ENCODE measurements around the gene DAO. TPM values are rescaled to one million over a fixed set of nuclear protein-coding genes. Genes with fewer than 3 reads are reported as not detected.

DAO gene
- total and polyA plus RNA-seq, 8 donors, result not detected

DNA sequence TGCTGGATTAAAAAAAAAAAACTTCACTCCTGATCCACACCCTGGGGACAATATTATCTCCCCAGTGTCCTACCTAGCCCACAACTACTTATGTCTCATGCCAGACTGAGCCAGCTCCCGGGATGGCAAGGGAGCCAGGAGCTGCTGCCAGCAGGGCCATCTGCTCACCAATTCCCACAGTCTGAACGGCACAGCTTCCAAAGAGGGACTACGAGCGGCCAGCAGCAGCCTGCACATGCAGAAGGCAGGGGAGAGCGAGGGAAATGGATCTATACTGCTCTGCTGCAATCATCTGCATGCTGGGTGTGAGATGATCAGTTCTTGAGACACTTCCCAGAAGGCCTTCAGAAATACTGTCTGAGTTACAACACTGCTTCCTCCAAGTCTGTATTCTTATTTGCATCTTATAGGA lies 33.6 kb upstream of the DAO start:
- H3K27ac ChIP-seq, result no peak overlapping the region
- TF ChIP-seq, protein P1, sequence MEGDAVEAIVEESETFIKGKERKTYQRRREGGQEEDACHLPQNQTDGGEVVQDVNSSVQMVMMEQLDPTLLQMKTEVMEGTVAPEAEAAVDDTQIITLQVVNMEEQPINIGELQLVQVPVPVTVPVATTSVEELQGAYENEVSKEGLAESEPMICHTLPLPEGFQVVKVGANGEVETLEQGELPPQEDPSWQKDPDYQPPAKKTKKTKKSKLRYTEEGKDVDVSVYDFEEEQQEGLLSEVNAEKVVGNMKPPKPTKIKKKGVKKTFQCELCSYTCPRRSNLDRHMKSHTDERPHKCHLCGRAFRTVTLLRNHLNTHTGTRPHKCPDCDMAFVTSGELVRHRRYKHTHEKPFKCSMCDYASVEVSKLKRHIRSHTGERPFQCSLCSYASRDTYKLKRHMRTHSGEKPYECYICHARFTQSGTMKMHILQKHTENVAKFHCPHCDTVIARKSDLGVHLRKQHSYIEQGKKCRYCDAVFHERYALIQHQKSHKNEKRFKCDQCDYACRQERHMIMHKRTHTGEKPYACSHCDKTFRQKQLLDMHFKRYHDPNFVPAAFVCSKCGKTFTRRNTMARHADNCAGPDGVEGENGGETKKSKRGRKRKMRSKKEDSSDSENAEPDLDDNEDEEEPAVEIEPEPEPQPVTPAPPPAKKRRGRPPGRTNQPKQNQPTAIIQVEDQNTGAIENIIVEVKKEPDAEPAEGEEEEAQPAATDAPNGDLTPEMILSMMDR (IDR thresholded peaks at IDR 0.05), result no peak
- no peaks in the 10 kb centered on the region for H3K27me3 ChIP-seq
- DNase-seq (no peak), ATAC-seq (peak in 3 of 4 donors; percentile 58 to 76 (median 72)), FAIRE-seq (no peak)
- H3K36me3 ChIP-seq, result no peaks in the 10 kb centered on the region
- no peaks in the 10 kb centered on the region for H3K9me3 ChIP-seq
- H3K4me1 ChIP-seq, result peaks cover 0 to 3% (median 0%) of the 10 kb centered on the region in 3 donors
- 39 to 41% methylated on average over 5 of the region's 5 CpGs for WGBS, 2 donors
- no peak overlapping the region for H3K4me3 ChIP-seq
- intact Hi-C loops (cut with DNase I), result no loop called here

DNA sequence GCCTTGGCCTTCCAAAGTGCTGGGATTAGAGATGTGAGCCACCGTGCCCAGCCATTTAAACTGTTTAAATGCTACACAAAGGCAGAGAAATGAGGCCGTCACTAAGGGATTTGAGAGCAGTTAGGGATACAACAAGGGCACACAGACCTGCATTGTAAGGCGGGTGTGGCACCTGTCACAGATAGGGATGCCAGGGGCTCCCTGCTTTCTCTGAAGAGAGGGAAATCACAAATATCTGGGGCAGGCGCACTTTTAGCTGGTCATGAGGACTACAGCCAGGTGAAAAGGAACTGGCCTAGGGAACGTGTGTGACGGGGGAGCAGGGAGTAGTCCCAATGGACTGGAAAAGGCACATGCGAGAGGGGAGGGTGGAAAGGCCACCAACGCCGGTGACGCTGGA lies 32.2 kb upstream of the DAO start:
- H3K4me1 ChIP-seq, result peaks cover 0 to 6% (median 2%) of the 10 kb centered on the region in 3 donors
- H3K36me3 ChIP-seq, result no peaks in the 10 kb centered on the region
- FAIRE-seq (no peak), ATAC-seq (no peak), DNase-seq (no peak)
- WGBS, 2 donors, result 94 to 96% methylated on average over 10 of the region's 10 CpGs
- TF ChIP-seq, protein P1 (IDR thresholded peaks at IDR 0.05), result no peak
- intact Hi-C loops (cut with DNase I), result no loop called here
- H3K4me3 ChIP-seq, result no peak overlapping the region
- H3K27ac ChIP-seq, result no peak overlapping the region
- no peaks in the 10 kb centered on the region for H3K27me3 ChIP-seq
- no peaks in the 10 kb centered on the region for H3K9me3 ChIP-seq

DNA sequence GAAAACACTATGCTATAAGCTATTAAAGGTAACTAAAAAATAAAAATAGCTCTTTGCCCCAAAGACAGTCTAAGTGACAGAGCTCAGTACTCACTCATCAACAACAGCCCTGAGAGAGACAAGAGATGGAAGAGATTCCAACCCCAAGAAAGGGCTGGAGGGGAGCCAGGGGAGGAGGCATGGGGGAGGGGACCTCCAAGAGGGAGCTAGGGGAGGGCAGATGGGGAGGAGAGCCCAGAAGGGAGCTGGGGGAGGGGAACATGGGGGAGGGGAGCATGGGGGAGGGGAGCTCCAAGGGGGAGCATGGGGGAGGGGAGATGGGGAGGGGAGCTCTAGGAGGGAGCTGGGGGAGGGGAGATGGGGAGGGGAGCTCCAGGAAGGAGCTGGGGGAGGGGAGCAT lies 30.2 kb upstream of the DAO start:
- FAIRE-seq (no peak), DNase-seq (no peak), ATAC-seq (no peak)
- no peak overlapping the region for H3K27ac ChIP-seq
- intact Hi-C loops (cut with DNase I), result no loop called here
- peaks cover 2 to 19% (median 7%) of the 10 kb centered on the region in 3 donors for H3K4me1 ChIP-seq
- H3K36me3 ChIP-seq, result no peaks in the 10 kb centered on the region
- no peaks in the 10 kb centered on the region for H3K9me3 ChIP-seq
- H3K4me3 ChIP-seq, result no peak overlapping the region
- TF ChIP-seq, protein P1 (IDR thresholded peaks at IDR 0.05), result no peak
- H3K27me3 ChIP-seq, result no peaks in the 10 kb centered on the region

DNA sequence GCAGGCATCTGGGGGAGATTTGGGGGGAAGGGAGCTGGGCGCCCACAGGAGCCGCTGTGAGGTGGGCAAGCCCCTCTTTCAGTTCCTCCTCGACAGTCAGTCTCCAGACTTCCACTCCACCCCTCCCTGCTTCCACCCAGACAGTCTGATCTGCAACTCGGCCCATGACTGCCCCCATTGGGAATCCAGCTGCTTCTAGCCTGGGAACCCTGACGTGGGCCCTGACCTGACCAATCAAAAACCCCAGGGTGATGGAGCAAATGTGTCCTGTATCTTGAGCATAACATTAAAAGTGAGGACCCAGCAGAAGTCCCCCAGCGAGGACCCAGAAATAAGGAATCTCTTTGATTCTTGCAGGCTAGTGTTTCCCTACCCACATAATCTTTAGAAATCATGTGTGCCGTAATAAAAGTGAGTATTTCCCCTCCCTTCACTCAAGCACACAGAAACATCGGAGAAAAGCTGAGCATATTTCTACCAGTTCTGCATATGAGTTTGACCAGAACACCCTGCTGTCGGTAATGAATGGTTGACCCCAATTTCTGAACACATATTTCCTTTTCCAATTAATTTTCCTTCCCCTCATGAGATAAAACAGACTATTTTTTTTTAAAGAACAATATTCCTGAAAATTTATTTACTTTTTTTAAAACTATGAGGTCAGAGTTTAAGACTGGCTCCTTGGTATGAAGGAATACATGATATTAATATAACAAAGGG lies 28.9 kb upstream of the DAO start:
- FAIRE-seq, result no peak
- Histone ChIP-seq H3K4me3 (no peak overlapping the region), H3K27me3 (no peaks in the 10 kb centered on the region), H3K9me3 (no peaks in the 10 kb centered on the region), H3K36me3 (no peaks in the 10 kb centered on the region), H3K4me1 (peaks cover 9 to 28% (median 10%) of the 10 kb centered on the region in 3 donors), H3K27ac (peak overlapping the region in 2 of 4 donors; percentile 8 to 12)
- TF ChIP-seq, protein P1 (IDR thresholded peaks at IDR 0.05), result no peak
- WGBS, 2 donors, result 78 to 86% methylated on average over 9 of the region's 9 CpGs
- peak in 2 of 4 donors; percentile 9 to 61 for ATAC-seq
- intact Hi-C loops (cut with DNase I), result no loop called here
- peak in 1 of 6 donors; percentile 46 for DNase-seq

DNA sequence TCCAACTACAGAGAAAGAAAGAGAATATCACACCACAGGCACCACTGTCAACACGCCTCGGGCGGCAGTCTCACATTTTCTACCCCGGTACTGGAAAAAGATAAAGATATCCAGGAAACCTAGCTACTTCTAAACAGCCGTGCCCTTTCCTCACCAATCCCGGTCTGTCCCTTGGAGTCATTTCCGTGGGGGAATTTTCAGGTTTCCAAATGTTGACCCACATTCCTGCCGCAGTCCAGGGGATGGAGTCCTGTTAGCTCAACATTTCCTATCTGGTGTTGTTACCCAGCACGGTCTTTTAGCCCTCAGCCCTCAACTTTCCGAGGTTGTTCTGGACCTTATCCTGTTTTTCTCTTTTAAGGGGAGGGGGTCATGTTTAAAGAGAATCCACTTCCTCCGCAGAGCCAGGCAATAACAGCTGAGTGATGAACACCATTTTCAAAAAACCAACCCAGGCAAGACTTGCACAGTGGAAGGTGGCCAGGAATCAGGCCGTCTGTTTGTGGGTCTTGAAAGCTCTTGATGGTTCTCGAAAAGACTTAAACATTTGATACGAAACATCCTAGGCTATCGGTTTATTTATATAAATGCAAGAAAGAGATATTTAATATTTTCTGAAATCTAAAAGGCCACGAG lies 27.1 kb upstream of the DAO start:
- WGBS, 2 donors, result 78 to 85% methylated on average over 16 of the region's 16 CpGs
- DNase-seq (no peak), ATAC-seq (no peak), FAIRE-seq (no peak)
- TF ChIP-seq, protein P1 (IDR thresholded peaks at IDR 0.05), result no peak
- Histone ChIP-seq H3K27ac (peak overlapping the region in 2 of 4 donors; percentile 62 to 86), H3K36me3 (no peaks in the 10 kb centered on the region), H3K4me3 (no peak overlapping the region), H3K9me3 (no peaks in the 10 kb centered on the region), H3K27me3 (no peaks in the 10 kb centered on the region), H3K4me1 (peaks cover 11 to 25% (median 13%) of the 10 kb centered on the region in 3 donors)
- intact Hi-C loops (cut with DNase I), result no loop called here
